WTC11 (cell line): ENCODE measurements around the gene MYRF. TPM values are rescaled to one million over a fixed set of nuclear protein-coding genes. Genes with fewer than 3 reads are reported as not detected.

Source experiments
- ATAC-seq: fragments of 200-7000 bp; cut with Tn5 transposase; 2 replicates; pipeline ENCODE4 v1.10.0; 2021; ENCODE audit warnings: mild to moderate bottlenecking, moderate library complexity
- CTCF ChIA-PET: fragments of 300-600 bp; sonication (Branson Sonifier 250); formaldehyde crosslinking; loops from one replicate; lab custom pipeline; 2021; ENCODE audit warnings: antibody characterized with exemption; lab: Charles Lee
- POLR2A ChIA-PET: fragments of 350-600 bp; sonication (Branson Sonifier 250); formaldehyde crosslinking; loops from one replicate; lab custom pipeline; 2021; ENCODE audit warnings: antibody characterized with exemption; lab: Charles Lee
- DNase-seq: peaks from one replicate; pipeline ENCODE4 v3.0.0; 2021; ENCODE audit warnings: low spot score
- H3K27ac Mint-ChIP-seq: 2 replicates; pipeline ENCODE4 v1.8.0; 2021; ENCODE audit warnings: mixed read lengths
- H3K27me3 Mint-ChIP-seq: 2 replicates; pipeline ENCODE4 v1.8.0; 2021; ENCODE audit warnings: low read depth, mild to moderate bottlenecking, moderate library complexity, mixed read lengths
- H3K36me3 Mint-ChIP-seq: 2 replicates; pipeline ENCODE4 v1.8.0; 2021; ENCODE audit warnings: mixed read lengths
- H3K4me1 Mint-ChIP-seq: 2 replicates; pipeline ENCODE4 v1.8.0; 2022; ENCODE audit warnings: mixed read lengths
- H3K4me3 Mint-ChIP-seq: 2 replicates; pipeline ENCODE4 v1.8.0; 2021; ENCODE audit warnings: mild to moderate bottlenecking, moderate library complexity, mixed read lengths
- H3K9me3 Mint-ChIP-seq: 2 replicates; pipeline ENCODE4 v1.8.0; 2021; ENCODE audit warnings: mixed read lengths
- CREM ChIP-seq: sonication (generic); formaldehyde crosslinking; IDR thresholded peaks from 2 replicates; pipeline ENCODE4 v1.8.1; 2022; ENCODE audit warnings: mild to moderate bottlenecking, missing genetic modification reagents, moderate library complexity
- GTF2I ChIP-seq: fragments of 250-450 bp; sonication (Bioruptor Pico); conservative IDR thresholded peaks from 2 replicates; pipeline ENCODE4 v1.4.0; 2021; ENCODE audit warnings: mild to moderate bottlenecking
- IRF2 ChIP-seq: sonication (generic); formaldehyde crosslinking; IDR thresholded peaks from 2 replicates; pipeline ENCODE4 v1.8.0; 2022; ENCODE audit warnings: low read depth, missing genetic modification reagents, borderline replicate concordance
- PRRX2 ChIP-seq: fragments of 250-450 bp; sonication (Bioruptor Pico); IDR thresholded peaks from 2 replicates; pipeline ENCODE4 v1.8.0; 2021; ENCODE audit warnings: mild to moderate bottlenecking
- SOX15 ChIP-seq: fragments of 250-450 bp; sonication (Bioruptor Pico); IDR thresholded peaks from 2 replicates; pipeline ENCODE4 v1.9.0; 2021; ENCODE audit warnings: mild to moderate bottlenecking
- SP1 ChIP-seq: sonication (generic); formaldehyde crosslinking; conservative IDR thresholded peaks from 2 replicates; pipeline ENCODE4 v1.8.1; 2022; ENCODE audit warnings: missing genetic modification reagents
- TEAD4 ChIP-seq: sonication (generic); formaldehyde crosslinking; IDR thresholded peaks from 2 replicates; pipeline ENCODE4 v1.8.0; 2022; ENCODE audit warnings: mild to moderate bottlenecking, missing genetic modification reagents
- ZNF317 ChIP-seq: sonication (generic); formaldehyde crosslinking; IDR thresholded peaks from 2 replicates; pipeline ENCODE4 v1.8.1; 2023; ENCODE audit warnings: low read depth, mild to moderate bottlenecking, moderate library complexity, missing genetic modification reagents, borderline replicate concordance
- total RNA-seq: library from RNA; stranded (reverse); gene quantifications from 3 replicates; pipeline ENCODE4 v1.2.3, GENCODE V29; 2021
- TF ChIP-seq, protein P1 (sequence below): sonication (generic); formaldehyde crosslinking; IDR thresholded peaks from 2 replicates; pipeline ENCODE4 v1.8.1; 2023; ENCODE audit warnings: mild to moderate bottlenecking, missing genetic modification reagents, moderate library complexity
- TF ChIP-seq, protein P2 (sequence below): fragments of 250-450 bp; sonication (Bioruptor Pico); IDR thresholded peaks from 2 replicates; pipeline ENCODE4 v1.9.0; 2021; ENCODE audit warnings: mild to moderate bottlenecking, borderline replicate concordance
- TF ChIP-seq, protein P3 (sequence below): sonication (generic); formaldehyde crosslinking; IDR thresholded peaks from 2 replicates; pipeline ENCODE4 v1.8.0; 2022; ENCODE audit warnings: mild to moderate bottlenecking, missing genetic modification reagents
- TF ChIP-seq, protein P4 (sequence below): fragments of 250-450 bp; sonication (Bioruptor Pico); IDR thresholded peaks from 2 replicates; pipeline ENCODE4 v1.9.0; 2021; ENCODE audit warnings: mild to moderate bottlenecking
- TF ChIP-seq, protein P5 (sequence below): fragments of 250-450 bp; sonication (Bioruptor Pico); IDR thresholded peaks from 2 replicates; pipeline ENCODE4 v2.1.2; 2022; ENCODE audit warnings: mild to moderate bottlenecking, moderate library complexity
- TF ChIP-seq, protein P6 (sequence below): sonication (generic); formaldehyde crosslinking; IDR thresholded peaks from 2 replicates; pipeline ENCODE4 v1.8.0; 2023; ENCODE audit warnings: missing genetic modification reagents
- TF ChIP-seq, protein P7 (sequence below): sonication (generic); formaldehyde crosslinking; IDR thresholded peaks from 2 replicates; pipeline ENCODE4 v1.8.0; 2022; ENCODE audit warnings: missing genetic modification reagents
- TF ChIP-seq, protein P8 (sequence below): fragments of 250-450 bp; sonication (Bioruptor Pico); conservative IDR thresholded peaks from 2 replicates; pipeline ENCODE4 v1.9.0; 2021; ENCODE audit warnings: mild to moderate bottlenecking
- TF ChIP-seq, protein P9 (sequence below): sonication (generic); formaldehyde crosslinking; IDR thresholded peaks from 2 replicates; pipeline ENCODE4 v1.8.0; 2022; ENCODE audit warnings: mild to moderate bottlenecking, missing genetic modification reagents

Gene MYRF
- total RNA-seq, 1 experiment from 2014 or later, result 5.9 TPM

DNA sequence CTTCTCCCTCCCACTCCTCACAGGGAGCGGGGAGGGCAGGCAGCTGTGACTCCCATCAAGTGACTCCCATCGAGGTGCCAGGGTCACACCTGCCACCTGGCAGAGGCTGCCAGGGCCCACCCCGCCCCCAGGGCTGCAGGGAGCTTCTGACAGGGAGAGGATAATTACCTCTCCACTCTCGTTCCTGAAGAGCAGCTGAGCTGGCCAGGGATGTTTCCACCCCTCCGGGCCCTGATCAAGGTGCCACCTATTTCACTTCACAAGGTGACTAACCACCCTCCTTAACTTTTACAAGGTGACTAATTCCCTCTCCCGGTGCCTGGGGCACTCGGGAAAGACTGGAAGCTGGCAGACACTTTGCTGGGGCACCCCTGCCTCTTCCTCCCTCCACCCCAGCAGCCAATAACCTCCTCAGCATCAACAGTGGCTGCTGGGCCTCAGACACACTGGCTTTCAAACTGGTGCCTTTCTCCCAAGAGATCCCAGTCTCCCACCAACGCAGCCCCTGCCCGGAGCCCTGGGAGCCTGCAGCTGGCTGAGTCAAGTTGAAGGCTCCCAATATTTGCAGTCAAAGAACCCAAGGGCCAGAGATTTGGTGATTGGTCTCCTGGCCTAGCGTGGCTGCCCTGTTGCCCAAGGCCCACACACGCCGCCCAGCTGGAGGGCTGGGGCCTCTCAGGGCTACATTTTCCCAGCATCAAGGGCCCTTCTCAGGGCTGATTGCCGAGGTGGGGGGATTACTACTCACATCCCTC, 22.0 kb upstream of the MYRF start (continued):
- TF ChIP-seq, protein P1, sequence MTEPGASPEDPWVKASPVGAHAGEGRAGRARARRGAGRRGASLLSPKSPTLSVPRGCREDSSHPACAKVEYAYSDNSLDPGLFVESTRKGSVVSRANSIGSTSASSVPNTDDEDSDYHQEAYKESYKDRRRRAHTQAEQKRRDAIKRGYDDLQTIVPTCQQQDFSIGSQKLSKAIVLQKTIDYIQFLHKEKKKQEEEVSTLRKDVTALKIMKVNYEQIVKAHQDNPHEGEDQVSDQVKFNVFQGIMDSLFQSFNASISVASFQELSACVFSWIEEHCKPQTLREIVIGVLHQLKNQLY (CRISPR knock-in tag), result no peak
- TF ChIP-seq SP1 (CRISPR knock-in tag) (no peak), SOX15 (no peak), PRRX2 (CRISPR knock-in tag) (no peak), TEAD4 (CRISPR knock-in tag) (no peak)

DNA sequence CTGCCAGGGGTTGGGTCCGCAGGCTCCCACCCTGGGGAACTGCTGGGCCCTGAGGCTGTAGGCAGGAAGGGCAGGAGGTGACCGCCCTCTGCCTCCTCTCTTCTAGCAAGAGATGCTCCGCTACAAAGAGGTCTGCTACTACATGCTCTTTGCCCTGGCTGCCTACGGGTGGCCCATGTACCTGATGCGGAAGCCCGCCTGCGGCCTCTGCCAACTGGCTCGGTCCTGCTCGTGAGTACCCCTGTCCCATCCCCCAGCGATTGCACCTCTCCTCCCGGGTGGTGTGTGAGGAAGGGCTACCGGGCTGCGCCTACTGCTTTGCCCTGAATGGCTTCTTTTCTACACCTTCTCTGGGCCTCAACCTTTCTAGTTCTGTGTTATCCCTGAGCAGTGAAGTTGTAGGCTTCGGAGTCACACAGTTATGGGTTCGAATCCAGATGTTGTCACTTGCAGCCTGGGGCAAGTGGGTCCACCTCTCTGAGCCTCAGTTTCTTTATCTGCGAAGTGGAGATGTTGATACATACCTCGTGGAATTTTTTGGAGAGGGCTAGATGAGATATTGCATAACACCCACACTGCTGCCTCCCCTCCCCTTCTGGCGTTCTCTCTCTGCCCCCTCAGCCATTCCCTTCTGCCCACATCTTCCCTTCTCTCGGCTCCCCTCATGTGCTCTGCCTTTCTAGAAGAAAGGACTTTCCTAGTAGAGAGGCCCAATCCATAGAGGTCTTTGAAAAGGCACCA, 21.1 kb upstream of the MYRF start:
- H3K36me3 Mint-ChIP-seq, result no peaks in the 10 kb centered on the region
- DNase-seq (no peak), ATAC-seq (no peak)
- H3K4me3 Mint-ChIP-seq, result no peak overlapping the region
- no peak overlapping the region for H3K27ac Mint-ChIP-seq
- CTCF ChIA-PET, result interaction anchor here (0.7 to 4.6 kb wide), 10 partner anchors 12 to 254 kb away, joined by 3 to 67 read pairs (median 4); no protein-coding TSS in a partner anchor
- H3K4me1 Mint-ChIP-seq, result peaks cover 2% of the 10 kb centered on the region; the same call in 1 of the 2 replicates
- POLR2A ChIA-PET, result no interaction called here
- no peaks in the 10 kb centered on the region for H3K9me3 Mint-ChIP-seq
- H3K27me3 Mint-ChIP-seq, result no peaks in the 10 kb centered on the region
- no peak for TF ChIP-seq IRF2 (CRISPR knock-in tag)
- TF ChIP-seq, protein P2, sequence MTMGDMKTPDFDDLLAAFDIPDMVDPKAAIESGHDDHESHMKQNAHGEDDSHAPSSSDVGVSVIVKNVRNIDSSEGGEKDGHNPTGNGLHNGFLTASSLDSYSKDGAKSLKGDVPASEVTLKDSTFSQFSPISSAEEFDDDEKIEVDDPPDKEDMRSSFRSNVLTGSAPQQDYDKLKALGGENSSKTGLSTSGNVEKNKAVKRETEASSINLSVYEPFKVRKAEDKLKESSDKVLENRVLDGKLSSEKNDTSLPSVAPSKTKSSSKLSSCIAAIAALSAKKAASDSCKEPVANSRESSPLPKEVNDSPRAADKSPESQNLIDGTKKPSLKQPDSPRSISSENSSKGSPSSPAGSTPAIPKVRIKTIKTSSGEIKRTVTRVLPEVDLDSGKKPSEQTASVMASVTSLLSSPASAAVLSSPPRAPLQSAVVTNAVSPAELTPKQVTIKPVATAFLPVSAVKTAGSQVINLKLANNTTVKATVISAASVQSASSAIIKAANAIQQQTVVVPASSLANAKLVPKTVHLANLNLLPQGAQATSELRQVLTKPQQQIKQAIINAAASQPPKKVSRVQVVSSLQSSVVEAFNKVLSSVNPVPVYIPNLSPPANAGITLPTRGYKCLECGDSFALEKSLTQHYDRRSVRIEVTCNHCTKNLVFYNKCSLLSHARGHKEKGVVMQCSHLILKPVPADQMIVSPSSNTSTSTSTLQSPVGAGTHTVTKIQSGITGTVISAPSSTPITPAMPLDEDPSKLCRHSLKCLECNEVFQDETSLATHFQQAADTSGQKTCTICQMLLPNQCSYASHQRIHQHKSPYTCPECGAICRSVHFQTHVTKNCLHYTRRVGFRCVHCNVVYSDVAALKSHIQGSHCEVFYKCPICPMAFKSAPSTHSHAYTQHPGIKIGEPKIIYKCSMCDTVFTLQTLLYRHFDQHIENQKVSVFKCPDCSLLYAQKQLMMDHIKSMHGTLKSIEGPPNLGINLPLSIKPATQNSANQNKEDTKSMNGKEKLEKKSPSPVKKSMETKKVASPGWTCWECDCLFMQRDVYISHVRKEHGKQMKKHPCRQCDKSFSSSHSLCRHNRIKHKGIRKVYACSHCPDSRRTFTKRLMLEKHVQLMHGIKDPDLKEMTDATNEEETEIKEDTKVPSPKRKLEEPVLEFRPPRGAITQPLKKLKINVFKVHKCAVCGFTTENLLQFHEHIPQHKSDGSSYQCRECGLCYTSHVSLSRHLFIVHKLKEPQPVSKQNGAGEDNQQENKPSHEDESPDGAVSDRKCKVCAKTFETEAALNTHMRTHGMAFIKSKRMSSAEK, result no peak
- TF ChIP-seq SOX15, result no peak
- TF ChIP-seq, protein P3, sequence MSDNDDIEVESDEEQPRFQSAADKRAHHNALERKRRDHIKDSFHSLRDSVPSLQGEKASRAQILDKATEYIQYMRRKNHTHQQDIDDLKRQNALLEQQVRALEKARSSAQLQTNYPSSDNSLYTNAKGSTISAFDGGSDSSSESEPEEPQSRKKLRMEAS (CRISPR knock-in tag), result no peak
- TF ChIP-seq, protein P4, sequence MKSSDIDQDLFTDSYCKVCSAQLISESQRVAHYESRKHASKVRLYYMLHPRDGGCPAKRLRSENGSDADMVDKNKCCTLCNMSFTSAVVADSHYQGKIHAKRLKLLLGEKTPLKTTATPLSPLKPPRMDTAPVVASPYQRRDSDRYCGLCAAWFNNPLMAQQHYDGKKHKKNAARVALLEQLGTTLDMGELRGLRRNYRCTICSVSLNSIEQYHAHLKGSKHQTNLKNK (CRISPR knock-in tag), result no peak
- TF ChIP-seq, protein P5, sequence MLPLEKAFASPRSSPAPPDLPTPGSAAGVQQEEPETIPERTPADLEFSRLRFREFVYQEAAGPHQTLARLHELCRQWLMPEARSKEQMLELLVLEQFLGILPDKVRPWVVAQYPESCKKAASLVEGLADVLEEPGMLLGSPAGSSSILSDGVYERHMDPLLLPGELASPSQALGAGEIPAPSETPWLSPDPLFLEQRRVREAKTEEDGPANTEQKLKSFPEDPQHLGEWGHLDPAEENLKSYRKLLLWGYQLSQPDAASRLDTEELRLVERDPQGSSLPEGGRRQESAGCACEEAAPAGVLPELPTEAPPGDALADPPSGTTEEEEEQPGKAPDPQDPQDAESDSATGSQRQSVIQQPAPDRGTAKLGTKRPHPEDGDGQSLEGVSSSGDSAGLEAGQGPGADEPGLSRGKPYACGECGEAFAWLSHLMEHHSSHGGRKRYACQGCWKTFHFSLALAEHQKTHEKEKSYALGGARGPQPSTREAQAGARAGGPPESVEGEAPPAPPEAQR (CRISPR knock-in tag), result no peak
- TF ChIP-seq, protein P6, sequence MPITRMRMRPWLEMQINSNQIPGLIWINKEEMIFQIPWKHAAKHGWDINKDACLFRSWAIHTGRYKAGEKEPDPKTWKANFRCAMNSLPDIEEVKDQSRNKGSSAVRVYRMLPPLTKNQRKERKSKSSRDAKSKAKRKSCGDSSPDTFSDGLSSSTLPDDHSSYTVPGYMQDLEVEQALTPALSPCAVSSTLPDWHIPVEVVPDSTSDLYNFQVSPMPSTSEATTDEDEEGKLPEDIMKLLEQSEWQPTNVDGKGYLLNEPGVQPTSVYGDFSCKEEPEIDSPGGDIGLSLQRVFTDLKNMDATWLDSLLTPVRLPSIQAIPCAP, result no peak
- TF ChIP-seq, protein P7, sequence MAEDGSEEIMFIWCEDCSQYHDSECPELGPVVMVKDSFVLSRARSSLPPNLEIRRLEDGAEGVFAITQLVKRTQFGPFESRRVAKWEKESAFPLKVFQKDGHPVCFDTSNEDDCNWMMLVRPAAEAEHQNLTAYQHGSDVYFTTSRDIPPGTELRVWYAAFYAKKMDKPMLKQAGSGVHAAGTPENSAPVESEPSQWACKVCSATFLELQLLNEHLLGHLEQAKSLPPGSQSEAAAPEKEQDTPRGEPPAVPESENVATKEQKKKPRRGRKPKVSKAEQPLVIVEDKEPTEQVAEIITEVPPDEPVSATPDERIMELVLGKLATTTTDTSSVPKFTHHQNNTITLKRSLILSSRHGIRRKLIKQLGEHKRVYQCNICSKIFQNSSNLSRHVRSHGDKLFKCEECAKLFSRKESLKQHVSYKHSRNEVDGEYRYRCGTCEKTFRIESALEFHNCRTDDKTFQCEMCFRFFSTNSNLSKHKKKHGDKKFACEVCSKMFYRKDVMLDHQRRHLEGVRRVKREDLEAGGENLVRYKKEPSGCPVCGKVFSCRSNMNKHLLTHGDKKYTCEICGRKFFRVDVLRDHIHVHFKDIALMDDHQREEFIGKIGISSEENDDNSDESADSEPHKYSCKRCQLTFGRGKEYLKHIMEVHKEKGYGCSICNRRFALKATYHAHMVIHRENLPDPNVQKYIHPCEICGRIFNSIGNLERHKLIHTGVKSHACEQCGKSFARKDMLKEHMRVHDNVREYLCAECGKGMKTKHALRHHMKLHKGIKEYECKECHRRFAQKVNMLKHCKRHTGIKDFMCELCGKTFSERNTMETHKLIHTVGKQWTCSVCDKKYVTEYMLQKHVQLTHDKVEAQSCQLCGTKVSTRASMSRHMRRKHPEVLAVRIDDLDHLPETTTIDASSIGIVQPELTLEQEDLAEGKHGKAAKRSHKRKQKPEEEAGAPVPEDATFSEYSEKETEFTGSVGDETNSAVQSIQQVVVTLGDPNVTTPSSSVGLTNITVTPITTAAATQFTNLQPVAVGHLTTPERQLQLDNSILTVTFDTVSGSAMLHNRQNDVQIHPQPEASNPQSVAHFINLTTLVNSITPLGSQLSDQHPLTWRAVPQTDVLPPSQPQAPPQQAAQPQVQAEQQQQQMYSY, result no peak
- TF ChIP-seq, protein P8, sequence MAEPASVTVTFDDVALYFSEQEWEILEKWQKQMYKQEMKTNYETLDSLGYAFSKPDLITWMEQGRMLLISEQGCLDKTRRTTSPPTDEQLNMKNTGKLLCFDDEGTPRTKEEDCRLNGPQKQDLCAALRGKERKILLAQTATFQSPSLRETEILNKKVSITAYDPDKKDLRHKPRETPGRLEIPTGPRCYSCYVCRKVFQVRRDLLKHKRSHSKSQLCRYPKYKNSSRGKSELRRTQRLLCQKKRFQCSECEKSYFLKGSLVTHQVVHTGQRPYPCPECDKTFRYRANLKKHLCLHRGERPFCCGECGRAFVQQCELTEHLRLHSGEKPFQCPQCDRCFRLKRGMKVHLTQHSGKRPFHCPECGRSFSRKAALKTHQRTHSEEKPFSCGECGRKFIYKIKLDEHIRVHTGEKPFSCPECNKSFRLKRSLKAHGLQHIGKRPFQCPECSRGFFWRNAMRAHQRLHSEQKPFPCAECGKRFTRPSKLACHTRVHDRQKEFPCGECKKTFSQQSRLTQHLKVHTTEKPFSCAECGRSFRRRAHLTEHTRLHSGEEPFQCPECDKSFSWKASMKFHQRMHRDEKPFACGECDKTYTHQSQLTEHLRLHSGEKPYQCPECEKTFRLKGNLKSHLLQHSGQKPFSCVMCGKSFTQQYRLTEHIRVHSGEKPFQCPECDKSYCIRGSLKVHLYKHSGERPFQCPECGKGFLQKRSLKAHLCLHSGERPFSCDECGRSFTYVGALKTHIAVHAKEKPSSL (CRISPR knock-in tag), result no peak
- no peak for TF ChIP-seq GTF2I
- no peak for TF ChIP-seq CREM
- TF ChIP-seq, protein P9, sequence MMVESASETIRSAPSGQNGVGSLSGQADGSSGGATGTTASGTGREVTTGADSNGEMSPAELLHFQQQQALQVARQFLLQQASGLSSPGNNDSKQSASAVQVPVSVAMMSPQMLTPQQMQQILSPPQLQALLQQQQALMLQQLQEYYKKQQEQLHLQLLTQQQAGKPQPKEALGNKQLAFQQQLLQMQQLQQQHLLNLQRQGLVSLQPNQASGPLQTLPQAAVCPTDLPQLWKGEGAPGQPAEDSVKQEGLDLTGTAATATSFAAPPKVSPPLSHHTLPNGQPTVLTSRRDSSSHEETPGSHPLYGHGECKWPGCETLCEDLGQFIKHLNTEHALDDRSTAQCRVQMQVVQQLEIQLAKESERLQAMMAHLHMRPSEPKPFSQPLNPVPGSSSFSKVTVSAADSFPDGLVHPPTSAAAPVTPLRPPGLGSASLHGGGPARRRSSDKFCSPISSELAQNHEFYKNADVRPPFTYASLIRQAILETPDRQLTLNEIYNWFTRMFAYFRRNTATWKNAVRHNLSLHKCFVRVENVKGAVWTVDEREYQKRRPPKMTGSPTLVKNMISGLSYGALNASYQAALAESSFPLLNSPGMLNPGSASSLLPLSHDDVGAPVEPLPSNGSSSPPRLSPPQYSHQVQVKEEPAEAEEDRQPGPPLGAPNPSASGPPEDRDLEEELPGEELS (CRISPR knock-in tag), result no peak
- TF ChIP-seq ZNF317 (CRISPR knock-in tag), result no peak
